Thymus (tissue), 11 donors: Measurements from ENCODE around the gene CNTNAP5. TPM values are rescaled to one million over a fixed set of nuclear protein-coding genes. Genes with fewer than 3 reads are reported as not detected.

ENCODE experiments used
- DNase-seq, 9 donors: peaks; one replicate each; pipeline ENCODE4 v3.0.0-alpha.2; 2013; ENCODE audit warnings: low spot score in 9 of 9, low read depth in 6 of 9, missing footprints in 1 of 9
- H3K27ac ChIP-seq, 2 donors: one replicate each; pipeline ENCODE4 v1.5.1; 2013; ENCODE audit warnings: control low read depth in 1 of 2, low read depth in 1 of 2, low read length in 1 of 2, mild to moderate bottlenecking in 1 of 2, moderate library complexity in 1 of 2
- H3K27me3 ChIP-seq, 2 donors: one replicate each; pipeline ENCODE4 v1.5.1; 2013; ENCODE audit warnings: low read length in 1 of 2; ENCODE audit not compliant: control insufficient read depth in 2 of 2, insufficient read depth in 1 of 2
- H3K36me3 ChIP-seq, 2 donors: one replicate each; pipeline ENCODE4 v1.5.1; 2013; ENCODE audit warnings: low read length in 1 of 2, mild to moderate bottlenecking in 1 of 2, moderate library complexity in 1 of 2; ENCODE audit not compliant: control insufficient read depth in 2 of 2, insufficient read depth in 2 of 2
- H3K4me1 ChIP-seq, 2 donors: one replicate each; pipeline ENCODE4 v1.5.1; 2013; ENCODE audit warnings: low read length in 2 of 2; ENCODE audit not compliant: control insufficient read depth in 2 of 2, insufficient read depth in 2 of 2
- H3K4me3 ChIP-seq, 2 donors: one replicate each; pipeline ENCODE4 v1.5.1; 2013; ENCODE audit warnings: low read length in 2 of 2, control low read depth in 1 of 2, mild to moderate bottlenecking in 1 of 2
- H3K9me3 ChIP-seq, 2 donors: one replicate each; pipeline ENCODE4 v1.5.1; 2013; ENCODE audit warnings: low read length in 1 of 2, mild to moderate bottlenecking in 1 of 2; ENCODE audit not compliant: control insufficient read depth in 2 of 2, insufficient read depth in 1 of 2
- WGBS: extraction: QIAGEN DNeasy Blood & Tissue Kit; methylation state at CpG from one replicate; pipeline ENCODE4 v1.1.7; 2013; 5-methylcytosine and 5-hydroxymethylcytosine counted together
- polyA plus RNA-seq: library from polyadenylated mRNA; stranded (reverse); fragments of 200-250 nt; gene quantifications from one replicate; pipeline ENCODE4 v1.2.3, GENCODE V29; 2013
- total RNA-seq: library from RNA; stranded (reverse); fragments of 120-200 nt; gene quantifications from one replicate; pipeline ENCODE4 v1.2.4, GENCODE V29; 2013
- donor health status: healthy.

The CNTNAP5 gene
- total and polyA plus RNA-seq, 2 donors: 0.02 to 0.14 TPM

GRCh38 chr2:124713969-124714368 lies 688.9 kb downstream of the CNTNAP5 start:
- Histone ChIP-seq H3K9me3 (no peaks in the 10 kb centered on the region), H3K4me3 (no peak overlapping the region), H3K27ac (no peak overlapping the region), H3K36me3 (no peaks in the 10 kb centered on the region), H3K4me1 (no peaks in the 10 kb centered on the region), H3K27me3 (no peaks in the 10 kb centered on the region)
- DNase-seq: no peak
- 93% methylated on average over 2 of the region's 2 CpGs for WGBS

GRCh38 chr2:124725187-124725586 lies 700.1 kb downstream of the CNTNAP5 start:
- Histone ChIP-seq H3K4me1 (no peaks in the 10 kb centered on the region), H3K27me3 (no peaks in the 10 kb centered on the region), H3K9me3 (no peaks in the 10 kb centered on the region), H3K27ac (no peak overlapping the region), H3K36me3 (no peaks in the 10 kb centered on the region), H3K4me3 (no peak overlapping the region)
- no peak for DNase-seq

GRCh38 chr2:124740636-124741035 lies 715.5 kb downstream of the CNTNAP5 start:
- 70% methylated on average over 2 of the region's 2 CpGs for WGBS
- no peaks in the 10 kb centered on the region for H3K9me3 ChIP-seq
- no peaks in the 10 kb centered on the region for H3K27me3 ChIP-seq
- no peaks in the 10 kb centered on the region for H3K4me1 ChIP-seq
- no peaks in the 10 kb centered on the region for H3K36me3 ChIP-seq
- H3K4me3 ChIP-seq: no peak overlapping the region
- no peak for DNase-seq
- no peak overlapping the region for H3K27ac ChIP-seq

- Histone ChIP-seq H3K27me3 (no peaks in the 10 kb centered on the region), H3K4me1 (no peaks in the 10 kb centered on the region), H3K27ac (no peak overlapping the region), H3K4me3 (no peak overlapping the region), H3K36me3 (no peaks in the 10 kb centered on the region), H3K9me3 (no peaks in the 10 kb centered on the region)
- WGBS: 82% methylated on average over 3 of the region's 3 CpGs
- DNase-seq: no peak
Observed at GRCh38 chr2:124753842-124754241, 728.8 kb downstream of the CNTNAP5 start.

- 94% methylated on average over 1 of the region's 1 CpG for WGBS
- Histone ChIP-seq H3K9me3 (no peaks in the 10 kb centered on the region), H3K4me1 (no peaks in the 10 kb centered on the region), H3K4me3 (no peak overlapping the region), H3K36me3 (no peaks in the 10 kb centered on the region), H3K27me3 (no peaks in the 10 kb centered on the region), H3K27ac (no peak overlapping the region)
- no peak for DNase-seq
Observed at GRCh38 chr2:124755386-124755785, 730.3 kb downstream of the CNTNAP5 start.

- Histone ChIP-seq H3K36me3 (no peaks in the 10 kb centered on the region), H3K9me3 (no peaks in the 10 kb centered on the region), H3K4me3 (no peak overlapping the region), H3K27ac (no peak overlapping the region), H3K4me1 (no peaks in the 10 kb centered on the region), H3K27me3 (no peaks in the 10 kb centered on the region)
- no peak for DNase-seq
- WGBS: 91% methylated on average over 4 of the region's 4 CpGs
Observed at GRCh38 chr2:124756048-124756447, 731.0 kb downstream of the CNTNAP5 start.

GRCh38 chr2:124762388-124762787 lies 737.3 kb downstream of the CNTNAP5 start:
- no peaks in the 10 kb centered on the region for H3K36me3 ChIP-seq
- no peak for DNase-seq
- WGBS: 81% methylated on average over 1 of the region's 1 CpG
- H3K4me1 ChIP-seq: no peaks in the 10 kb centered on the region
- H3K27me3 ChIP-seq: no peaks in the 10 kb centered on the region
- H3K9me3 ChIP-seq: no peaks in the 10 kb centered on the region
- H3K4me3 ChIP-seq: no peak overlapping the region
- no peak overlapping the region for H3K27ac ChIP-seq

- Histone ChIP-seq H3K4me1 (no peaks in the 10 kb centered on the region), H3K4me3 (no peak overlapping the region), H3K36me3 (no peaks in the 10 kb centered on the region), H3K27me3 (no peaks in the 10 kb centered on the region), H3K27ac (no peak overlapping the region), H3K9me3 (no peaks in the 10 kb centered on the region)
- DNase-seq: no peak
- WGBS: 95% methylated on average over 9 of the region's 9 CpGs
Observed at GRCh38 chr2:124763611-124764010, 738.5 kb downstream of the CNTNAP5 start.

- Histone ChIP-seq H3K27me3 (no peaks in the 10 kb centered on the region), H3K9me3 (no peaks in the 10 kb centered on the region), H3K36me3 (no peaks in the 10 kb centered on the region), H3K4me3 (no peak overlapping the region), H3K27ac (no peak overlapping the region), H3K4me1 (no peaks in the 10 kb centered on the region)
- WGBS: 96% methylated on average over 5 of the region's 5 CpGs
- DNase-seq: no peak
Observed at GRCh38 chr2:124774781-124775180, 749.7 kb downstream of the CNTNAP5 start.

GRCh38 chr2:124776332-124776731 lies 751.2 kb downstream of the CNTNAP5 start:
- H3K9me3 ChIP-seq: no peaks in the 10 kb centered on the region
- H3K27ac ChIP-seq: no peak overlapping the region
- no peaks in the 10 kb centered on the region for H3K27me3 ChIP-seq
- no peak for DNase-seq
- no peaks in the 10 kb centered on the region for H3K4me1 ChIP-seq
- 81% methylated on average over 3 of the region's 3 CpGs for WGBS
- H3K4me3 ChIP-seq: no peak overlapping the region
- no peaks in the 10 kb centered on the region for H3K36me3 ChIP-seq
